ENCODE data around the gene PPP1R37. TPM values are rescaled to one million over a fixed set of nuclear protein-coding genes. Genes with fewer than 3 reads are reported as not detected.

PPP1R37 gene
- total and polyA plus RNA-seq, 2 of the 13 experiments (the other 11 are each of a cell fraction or from before 2014, with no cell fraction given), result 9.0 to 14.3 TPM

- no peak for TF ChIP-seq ZBTB49 (CRISPR knock-in tag; IDR thresholded peaks at IDR 0.05; ENCODE audit: borderline replicate concordance)
- 0 out of 2 replicates have a peak, but pooled peaks have one; percentile 35 for TF ChIP-seq ZHX1 (CRISPR knock-in tag; IDR thresholded peaks at IDR 0.05; ENCODE audit: low read depth)
- TF ChIP-seq RARA (CRISPR knock-in tag; IDR thresholded peaks at IDR 0.05), result peak; percentile 49
- no peak for TF ChIP-seq HNRNPK (IDR thresholded peaks at IDR 0.05; ENCODE audit: low read depth, low read length, poor library complexity, severe bottlenecking)
- peak; percentile 41; the same call in 1 of the 2 replicates for TF ChIP-seq ETV5 (CRISPR knock-in tag; IDR thresholded peaks at IDR 0.05; ENCODE audit: borderline replicate concordance)
- TF ChIP-seq ZNF614 (CRISPR knock-in tag; IDR thresholded peaks at IDR 0.05; ENCODE audit: borderline replicate concordance), result no peak
- TF ChIP-seq RXRA (CRISPR knock-in tag; IDR thresholded peaks at IDR 0.05), result peak; percentile 25; the same call in 1 of the 2 replicates
- TF ChIP-seq KDM6A (CRISPR knock-in tag; IDR thresholded peaks at IDR 0.05; ENCODE audit: low read depth), result no peak
- peak; percentile 38; the same call in 1 of the 2 replicates for TF ChIP-seq NR2F6 (IDR thresholded peaks at IDR 0.05)
- TF ChIP-seq NR2F6 (CRISPR knock-in tag; IDR thresholded peaks at IDR 0.05), result peak; percentile 58; the same call in 1 of the 2 replicates
- no peak for TF ChIP-seq MAZ (IDR thresholded peaks at IDR 0.05; ENCODE audit: borderline replicate concordance, low read depth, low read length)
- no peak for TF ChIP-seq MAZ (CRISPR knock-in tag; IDR thresholded peaks at IDR 0.05; ENCODE audit: low read depth)
- TF ChIP-seq ZNF740 (CRISPR knock-in tag; IDR thresholded peaks at IDR 0.05), result no peak
- TF ChIP-seq ZBTB38 (CRISPR knock-in tag; IDR thresholded peaks at IDR 0.05), result peak; percentile 39; the same call in 1 of the 2 replicates
- 0 out of 2 replicates have a peak, but pooled peaks have one; percentile 24 for TF ChIP-seq TFE3 (CRISPR knock-in tag; IDR thresholded peaks at IDR 0.05)
- TF ChIP-seq REXO4 (CRISPR knock-in tag; IDR thresholded peaks at IDR 0.05; ENCODE audit: borderline replicate concordance), result no peak
- no peak for TF ChIP-seq HNF1A (IDR thresholded peaks at IDR 0.05; ENCODE audit: low read depth)
- no peak for TF ChIP-seq HNF1A (CRISPR knock-in tag; IDR thresholded peaks at IDR 0.05; ENCODE audit: borderline replicate concordance)
Observed at GRCh38 chr19:45099467-45100191, 6.7 kb downstream of the PPP1R37 start (continued).

Measured in HepG2 (cell line).